GM10266 (cell line): ENCODE measurements around the gene OR6K2.

Experiments
- DNase-seq: peaks from one replicate; pipeline ENCODE4 v3.0.0; 2012; ENCODE audit errors: extremely low spot score
- TF ChIP-seq, protein P1 (sequence below): IDR thresholded peaks from 2 replicates; pipeline ENCODE4 v1.5.1; 2012; ENCODE audit warnings: mild to moderate bottlenecking, low read depth; ENCODE audit not compliant: control insufficient read depth, insufficient read depth; ENCODE audit errors: missing control alignments

OR6K2 gene, protein sequence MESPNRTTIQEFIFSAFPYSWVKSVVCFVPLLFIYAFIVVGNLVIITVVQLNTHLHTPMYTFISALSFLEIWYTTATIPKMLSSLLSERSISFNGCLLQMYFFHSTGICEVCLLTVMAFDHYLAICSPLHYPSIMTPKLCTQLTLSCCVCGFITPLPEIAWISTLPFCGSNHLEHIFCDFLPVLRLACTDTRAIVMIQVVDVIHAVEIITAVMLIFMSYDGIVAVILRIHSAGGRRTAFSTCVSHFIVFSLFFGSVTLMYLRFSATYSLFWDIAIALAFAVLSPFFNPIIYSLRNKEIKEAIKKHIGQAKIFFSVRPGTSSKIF

DNA sequence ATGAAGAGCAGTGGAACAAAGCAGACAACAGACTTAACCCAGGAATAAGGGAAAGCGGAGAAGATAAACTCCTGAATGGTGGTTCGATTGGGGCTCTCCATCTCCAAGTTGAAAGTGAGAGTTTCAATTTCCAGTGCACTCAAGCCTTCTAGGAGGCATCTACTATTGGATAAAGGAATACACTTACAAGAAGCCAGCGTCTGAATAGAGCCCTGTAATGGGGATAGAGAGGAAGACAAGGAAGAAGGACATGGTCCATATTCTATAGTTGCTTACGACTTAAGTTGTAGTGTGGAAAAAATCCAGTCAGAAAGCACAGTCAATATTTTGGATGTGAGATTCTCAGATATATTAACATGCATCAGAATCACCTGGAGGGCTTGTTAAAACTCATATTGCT lies at the start of gene OR6K2:
Gene OR6K2, minus strand, starts transcription at position 101 of the 400 bp plus-strand sequence. Its CDS starts 0 bp downstream, at position 101.
- TF ChIP-seq, protein P1, sequence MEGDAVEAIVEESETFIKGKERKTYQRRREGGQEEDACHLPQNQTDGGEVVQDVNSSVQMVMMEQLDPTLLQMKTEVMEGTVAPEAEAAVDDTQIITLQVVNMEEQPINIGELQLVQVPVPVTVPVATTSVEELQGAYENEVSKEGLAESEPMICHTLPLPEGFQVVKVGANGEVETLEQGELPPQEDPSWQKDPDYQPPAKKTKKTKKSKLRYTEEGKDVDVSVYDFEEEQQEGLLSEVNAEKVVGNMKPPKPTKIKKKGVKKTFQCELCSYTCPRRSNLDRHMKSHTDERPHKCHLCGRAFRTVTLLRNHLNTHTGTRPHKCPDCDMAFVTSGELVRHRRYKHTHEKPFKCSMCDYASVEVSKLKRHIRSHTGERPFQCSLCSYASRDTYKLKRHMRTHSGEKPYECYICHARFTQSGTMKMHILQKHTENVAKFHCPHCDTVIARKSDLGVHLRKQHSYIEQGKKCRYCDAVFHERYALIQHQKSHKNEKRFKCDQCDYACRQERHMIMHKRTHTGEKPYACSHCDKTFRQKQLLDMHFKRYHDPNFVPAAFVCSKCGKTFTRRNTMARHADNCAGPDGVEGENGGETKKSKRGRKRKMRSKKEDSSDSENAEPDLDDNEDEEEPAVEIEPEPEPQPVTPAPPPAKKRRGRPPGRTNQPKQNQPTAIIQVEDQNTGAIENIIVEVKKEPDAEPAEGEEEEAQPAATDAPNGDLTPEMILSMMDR, result no peak
- no peak for DNase-seq

DNA sequence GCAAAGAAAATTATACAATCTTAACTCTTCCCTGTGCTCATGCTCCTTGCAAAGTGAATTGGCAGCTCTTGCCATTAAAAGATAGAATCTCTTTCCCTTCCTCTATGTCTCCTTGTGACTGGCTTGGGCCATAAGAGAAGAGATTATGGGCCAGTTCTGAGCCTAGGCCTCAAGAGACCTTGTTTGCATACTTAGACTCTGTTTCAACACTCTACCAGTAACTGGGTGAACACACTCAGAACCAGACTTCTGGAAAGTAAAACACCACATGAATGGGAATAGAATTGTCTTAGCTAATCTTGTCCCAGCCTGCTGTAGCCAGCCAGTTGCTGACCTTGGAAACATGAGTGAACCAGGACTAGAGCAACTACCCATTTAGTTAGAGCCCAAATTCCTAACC lies 35.4 kb upstream of the OR6K2 start:
- TF ChIP-seq, protein P1, result no peak
- DNase-seq, result no peak

DNA sequence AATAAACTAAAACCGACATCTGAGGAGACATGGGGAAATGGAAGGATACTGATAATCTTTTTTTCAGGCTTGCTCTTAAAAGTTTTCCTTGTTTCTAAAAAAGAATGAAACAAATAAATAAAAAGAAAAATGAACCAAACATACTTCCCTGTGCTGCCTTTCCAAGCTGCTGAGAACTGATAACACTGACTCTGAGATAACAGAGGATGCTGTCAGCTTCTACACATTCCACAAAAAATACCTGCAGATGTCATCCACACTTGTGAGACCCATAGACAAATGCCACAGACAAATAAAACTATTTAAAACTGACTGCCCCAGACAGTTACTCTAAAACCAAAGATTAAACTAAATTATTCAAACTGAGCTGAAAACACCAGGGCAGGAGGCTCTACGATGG lies 32.1 kb upstream of the OR6K2 start:
- TF ChIP-seq, protein P1, result no peak
- no peak for DNase-seq

DNA sequence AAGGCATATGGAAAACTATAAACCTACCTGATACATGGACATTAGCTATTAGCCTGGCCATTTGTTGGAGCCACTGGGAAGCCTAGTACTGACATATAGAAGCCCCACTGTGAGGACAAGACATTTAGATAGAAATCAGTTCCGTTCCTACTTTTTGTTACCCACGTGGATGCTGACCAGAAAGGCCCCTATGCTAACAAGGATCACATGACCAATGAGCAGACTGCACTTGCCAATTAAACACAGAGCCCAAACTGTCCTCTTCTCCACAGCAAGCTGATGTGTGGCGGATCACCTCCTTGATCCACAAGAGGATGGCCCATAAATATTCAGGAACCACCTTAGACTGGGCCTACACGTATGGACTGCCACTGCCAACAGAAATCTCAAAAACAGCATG lies 31.3 kb upstream of the OR6K2 start:
- TF ChIP-seq, protein P1, result no peak
- no peak for DNase-seq

DNA sequence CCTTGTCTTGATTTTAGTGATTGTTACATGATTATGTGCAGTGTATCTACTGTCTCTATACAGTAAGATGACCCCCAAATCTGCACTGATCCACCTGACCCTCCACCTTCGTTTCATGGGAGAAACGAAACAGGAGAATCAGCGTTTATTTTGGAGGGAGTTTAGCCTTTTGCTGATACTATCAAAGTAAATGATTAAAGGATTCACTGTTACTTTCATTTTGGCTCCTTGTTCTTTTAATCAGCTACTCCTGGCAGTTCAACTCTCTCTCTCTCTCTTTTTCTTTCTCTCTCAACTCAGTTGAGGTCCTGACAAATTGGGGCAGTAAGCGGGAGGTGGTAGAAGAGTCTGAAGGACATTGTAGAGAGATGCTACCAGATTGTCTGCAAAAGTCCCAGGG lies 30.0 kb upstream of the OR6K2 start:
- DNase-seq, result no peak
- TF ChIP-seq, protein P1, result no peak

DNA sequence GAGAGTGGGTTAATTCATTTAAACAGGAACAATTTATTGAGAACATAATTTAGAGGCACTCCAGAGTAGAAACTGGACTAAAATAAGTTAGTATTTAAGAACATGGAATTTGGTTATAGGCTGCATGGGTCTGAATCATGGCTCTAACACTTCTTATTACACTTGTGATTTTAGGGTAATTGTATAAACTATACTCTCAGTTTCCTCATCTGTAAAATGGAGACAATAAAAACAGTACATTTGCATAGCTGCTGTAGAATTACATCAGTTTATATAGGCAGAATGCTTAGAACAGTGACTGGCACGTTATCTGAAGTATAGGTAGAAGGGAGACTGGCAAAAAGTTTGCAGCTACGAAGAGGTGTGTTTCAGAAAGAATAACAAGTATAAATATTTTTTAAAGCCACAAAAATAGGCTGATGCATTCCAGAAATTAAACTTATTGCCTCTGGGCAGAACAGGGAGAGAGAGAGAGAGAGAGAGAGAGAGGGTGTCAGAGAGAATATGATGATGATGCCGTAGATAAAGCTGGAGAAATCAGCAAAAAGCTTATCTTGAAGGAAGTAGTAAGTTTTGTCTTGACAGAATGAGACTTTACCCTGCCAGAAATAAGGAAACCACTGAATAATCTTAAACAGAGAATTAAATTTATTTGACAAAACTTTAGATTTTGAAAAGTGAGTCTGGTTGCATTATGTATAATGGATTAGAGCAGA lies 28.2 kb upstream of the OR6K2 start:
- TF ChIP-seq, protein P1, result no peak
- DNase-seq, result no peak

DNA sequence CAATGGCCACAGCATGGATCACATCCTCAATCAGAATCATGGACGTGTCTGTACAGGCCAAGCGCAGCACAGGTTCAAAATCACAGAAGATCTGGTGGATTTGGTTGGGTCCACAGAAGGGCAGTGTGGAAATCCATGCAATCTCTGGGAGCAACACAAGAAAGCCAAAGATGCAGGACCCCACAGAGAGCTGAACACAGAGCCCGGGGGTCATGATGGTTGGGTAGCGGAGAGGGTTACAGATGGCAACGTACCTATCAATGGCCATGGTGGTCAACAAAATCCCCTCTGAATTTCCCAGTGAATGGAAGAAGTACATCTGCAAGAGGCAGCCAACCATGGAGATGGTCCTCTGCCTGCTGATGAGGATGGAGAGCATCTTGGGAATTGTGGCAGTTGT lies 24.0 kb upstream of the OR6K2 start:
- TF ChIP-seq, protein P1, result no peak
- no peak for DNase-seq
